Measurements from ENCODE around the gene CHST8.

CHST8 gene

DNA sequence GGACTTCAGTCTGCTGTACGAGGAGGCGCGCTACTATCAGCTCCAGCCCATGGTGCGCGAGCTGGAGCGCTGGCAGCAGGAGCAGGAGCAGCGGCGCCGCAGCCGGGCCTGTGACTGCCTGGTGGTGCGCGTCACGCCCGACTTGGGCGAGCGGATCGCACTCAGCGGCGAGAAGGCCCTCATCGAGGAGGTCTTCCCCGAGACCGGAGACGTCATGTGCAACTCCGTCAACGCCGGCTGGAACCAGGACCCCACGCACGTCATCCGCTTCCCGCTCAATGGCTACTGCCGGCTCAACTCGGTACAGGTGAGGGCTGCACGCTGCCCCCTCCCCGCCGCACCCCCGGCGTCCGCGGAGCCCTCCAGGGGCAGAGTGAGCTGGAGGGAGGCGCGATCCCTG, 189.5 kb downstream of the CHST8 start:
- H3K4me3 ChIP-seq (ENCODE audit: low read length) = no peak overlapping the region
- no peak for DNase-seq (ENCODE audit: low read depth)
- TF ChIP-seq, protein P1, sequence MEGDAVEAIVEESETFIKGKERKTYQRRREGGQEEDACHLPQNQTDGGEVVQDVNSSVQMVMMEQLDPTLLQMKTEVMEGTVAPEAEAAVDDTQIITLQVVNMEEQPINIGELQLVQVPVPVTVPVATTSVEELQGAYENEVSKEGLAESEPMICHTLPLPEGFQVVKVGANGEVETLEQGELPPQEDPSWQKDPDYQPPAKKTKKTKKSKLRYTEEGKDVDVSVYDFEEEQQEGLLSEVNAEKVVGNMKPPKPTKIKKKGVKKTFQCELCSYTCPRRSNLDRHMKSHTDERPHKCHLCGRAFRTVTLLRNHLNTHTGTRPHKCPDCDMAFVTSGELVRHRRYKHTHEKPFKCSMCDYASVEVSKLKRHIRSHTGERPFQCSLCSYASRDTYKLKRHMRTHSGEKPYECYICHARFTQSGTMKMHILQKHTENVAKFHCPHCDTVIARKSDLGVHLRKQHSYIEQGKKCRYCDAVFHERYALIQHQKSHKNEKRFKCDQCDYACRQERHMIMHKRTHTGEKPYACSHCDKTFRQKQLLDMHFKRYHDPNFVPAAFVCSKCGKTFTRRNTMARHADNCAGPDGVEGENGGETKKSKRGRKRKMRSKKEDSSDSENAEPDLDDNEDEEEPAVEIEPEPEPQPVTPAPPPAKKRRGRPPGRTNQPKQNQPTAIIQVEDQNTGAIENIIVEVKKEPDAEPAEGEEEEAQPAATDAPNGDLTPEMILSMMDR (conservative IDR thresholded peaks at IDR 0.05; ENCODE audit: low read length) = no peak

DNA sequence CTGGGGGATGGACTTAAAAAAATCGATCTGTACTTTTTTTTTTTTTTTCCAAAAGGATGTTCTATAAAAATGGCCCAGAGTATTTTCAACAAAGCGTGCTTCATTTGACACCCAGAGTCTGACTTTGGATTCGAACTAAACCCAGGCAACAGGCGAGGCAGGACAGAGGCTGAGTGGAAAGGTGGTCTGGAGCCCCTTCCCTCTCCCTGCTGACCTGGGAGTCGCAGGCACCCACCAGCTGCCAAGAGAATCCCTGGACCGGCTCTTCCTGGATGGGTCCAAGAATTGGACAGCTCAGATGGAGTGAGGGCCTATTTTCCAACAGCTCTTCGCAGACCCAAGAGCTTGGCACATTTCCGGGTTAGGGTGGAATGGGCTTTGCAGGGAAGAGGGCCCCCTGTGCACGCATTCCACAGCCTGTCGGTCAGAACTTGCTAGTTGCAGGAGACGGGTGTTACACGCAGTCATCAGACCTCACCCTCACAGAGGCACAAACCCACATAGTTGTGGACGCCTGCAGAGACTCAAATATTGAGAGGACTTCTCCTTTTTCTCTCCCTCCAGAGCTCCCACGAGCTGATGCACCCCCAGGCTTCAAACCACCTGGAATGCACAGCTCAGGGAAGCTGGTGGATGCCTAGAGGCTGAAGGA, 190.1 kb downstream of the CHST8 start:
- DNase-seq (ENCODE audit: low read depth) = no peak
- TF ChIP-seq, protein P1 (conservative IDR thresholded peaks at IDR 0.05; ENCODE audit: low read length) = no peak
- no peak overlapping the region for H3K4me3 ChIP-seq (ENCODE audit: low read length)

DNA sequence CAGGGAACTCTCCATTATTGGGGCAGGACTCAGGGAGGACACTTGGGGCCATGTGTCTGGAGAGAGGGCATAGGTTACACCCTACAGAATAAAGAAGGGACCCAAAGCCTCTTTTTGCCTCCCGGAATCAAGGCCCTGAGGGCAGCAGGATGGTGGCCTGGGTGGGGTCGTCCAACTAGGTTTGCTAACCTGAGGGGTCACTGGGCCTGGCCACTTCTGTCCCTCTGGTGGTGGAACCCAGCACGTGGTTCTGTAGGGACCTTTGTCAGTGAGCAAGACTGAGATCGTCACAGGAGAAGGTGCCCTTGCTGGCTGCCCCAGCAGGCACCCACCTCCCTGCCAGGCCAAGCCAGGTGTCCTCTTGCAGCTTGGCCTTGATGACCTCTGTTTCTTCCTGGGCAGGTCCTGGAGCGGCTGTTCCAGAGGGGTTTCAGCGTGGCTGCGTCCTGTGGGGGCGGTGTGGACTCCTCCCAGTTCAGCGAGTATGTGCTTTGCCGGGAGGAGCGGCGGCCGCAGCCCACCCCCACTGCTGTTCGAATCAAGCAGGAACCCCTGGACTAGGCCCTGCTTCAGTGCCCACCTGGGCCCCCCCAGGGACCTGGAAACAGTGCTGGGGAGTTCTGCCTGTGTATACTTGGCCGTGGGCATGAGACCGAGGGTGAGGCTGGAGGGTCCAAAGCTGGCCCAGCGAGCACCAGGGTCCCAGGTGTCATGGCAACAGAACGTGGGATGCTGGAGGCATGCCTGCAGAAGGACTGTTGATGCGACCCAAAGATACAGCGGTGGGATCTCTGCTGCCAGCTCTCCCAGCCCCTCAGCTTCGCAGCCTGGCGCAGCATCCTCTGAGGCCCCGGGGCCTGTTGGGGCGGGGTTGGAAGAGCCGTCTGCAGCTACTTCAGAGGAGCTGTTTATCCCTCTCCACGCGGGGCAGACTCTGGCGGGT, 190.9 kb downstream of the CHST8 start:
- TF ChIP-seq, protein P1 (conservative IDR thresholded peaks at IDR 0.05; ENCODE audit: low read length) = no peak
- DNase-seq (ENCODE audit: low read depth) = no peak
- no peak overlapping the region for H3K4me3 ChIP-seq (ENCODE audit: low read length)

DNA sequence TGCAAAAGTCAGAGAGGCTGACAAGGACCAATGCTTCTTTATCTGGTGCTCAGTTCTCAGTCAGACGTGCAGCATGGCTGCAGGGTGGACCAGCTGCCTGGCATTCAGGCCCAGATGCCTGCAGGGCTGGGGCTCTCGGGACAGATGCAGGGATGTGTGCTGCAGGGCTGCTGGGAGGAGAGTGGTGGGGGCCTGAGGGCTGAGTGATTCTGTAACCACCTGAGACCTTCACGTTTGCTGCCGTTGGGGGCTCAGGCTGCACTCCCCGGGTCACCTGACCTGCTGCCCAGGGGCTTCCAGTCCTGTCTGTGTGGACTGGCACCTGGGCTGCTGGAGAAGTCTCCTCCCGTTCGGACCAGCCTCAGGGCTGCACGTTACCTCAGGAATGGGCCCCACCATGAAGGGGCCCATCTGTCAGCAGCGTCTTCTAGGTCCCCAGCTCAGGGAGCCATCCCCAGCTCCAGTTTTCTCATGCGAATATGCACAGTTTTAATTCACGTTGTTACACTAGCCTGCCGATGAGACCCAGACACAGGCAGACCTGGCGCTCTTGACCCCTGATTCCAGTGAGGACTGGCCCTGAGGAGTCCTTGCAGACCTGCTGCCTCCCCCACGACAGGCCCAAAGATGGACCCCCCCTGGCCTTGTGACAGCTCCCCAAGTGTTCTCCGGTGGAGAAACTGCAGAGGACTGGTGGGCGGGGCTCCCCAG, 191.8 kb downstream of the CHST8 start:
- H3K4me3 ChIP-seq (ENCODE audit: low read length) = no peak overlapping the region
- no peak for DNase-seq (ENCODE audit: low read depth)
- TF ChIP-seq, protein P1 (conservative IDR thresholded peaks at IDR 0.05; ENCODE audit: low read length) = no peak

DNA sequence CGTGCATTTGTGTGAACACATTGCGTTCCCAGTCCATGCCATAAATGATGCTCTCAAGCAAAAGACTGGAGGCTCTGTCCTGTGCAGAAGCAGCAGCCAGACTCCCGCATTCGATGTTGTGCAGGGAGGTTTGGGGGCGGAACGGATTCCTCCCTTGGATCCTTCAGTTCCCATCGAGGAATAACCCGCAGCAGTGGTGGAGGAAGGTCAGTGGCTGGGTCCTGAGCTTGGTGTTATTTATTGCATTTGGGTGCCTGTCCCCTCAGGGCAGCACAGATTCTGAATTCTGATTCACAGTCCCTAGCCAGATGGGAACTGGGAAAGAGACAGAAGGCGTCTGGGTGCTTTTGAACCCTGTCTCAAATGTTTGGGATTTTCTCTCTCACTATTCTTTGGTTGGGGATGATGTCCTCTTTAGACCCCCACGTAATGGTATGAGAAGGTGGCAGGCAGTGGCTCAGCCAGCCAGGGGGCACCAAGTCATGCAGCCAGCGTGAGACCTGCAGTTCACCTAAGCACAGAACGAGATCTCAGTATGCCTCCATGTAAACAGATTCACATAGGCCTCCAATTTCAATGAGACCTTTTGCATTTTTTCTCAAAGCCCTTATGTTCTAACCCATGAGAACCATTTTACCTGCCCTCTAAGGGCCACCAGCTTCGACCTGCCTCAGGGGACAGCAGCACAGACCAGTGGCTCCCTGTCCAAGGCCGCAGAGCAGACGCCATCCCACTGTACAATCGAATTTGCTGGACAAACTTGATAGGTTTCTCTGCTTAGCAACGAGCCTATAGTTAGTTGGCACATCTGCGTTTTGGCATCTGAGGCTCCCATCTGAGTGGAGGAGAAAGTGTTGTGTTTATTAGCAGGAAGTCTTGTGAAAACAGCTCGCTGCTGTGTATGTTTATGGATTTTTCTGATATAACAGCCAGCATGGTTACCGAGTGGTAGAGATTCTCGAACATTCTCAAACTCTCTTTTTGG, 192.7 kb downstream of the CHST8 start:
- H3K4me3 ChIP-seq (ENCODE audit: low read length) = no peak overlapping the region
- DNase-seq (ENCODE audit: low read depth) = no peak
- TF ChIP-seq, protein P1 (conservative IDR thresholded peaks at IDR 0.05; ENCODE audit: low read length) = no peak
